OCI-LY7 (cell line): ENCODE results near the gene GTSE1. TPM values are rescaled to one million over a fixed set of nuclear protein-coding genes. Genes with fewer than 3 reads are reported as not detected.

ENCODE experiments used
- BruUV-seq: library from RNA; stranded (reverse); fragments of 400-500 nt; replicated peaks from 2 replicates; lab custom pipeline; 2021; lab: Mats Ljungman, UMichigan
- CTCF ChIA-PET: fragments of 300-600 bp; sonication (Branson Sonifier 250); formaldehyde crosslinking; loops from one replicate; lab custom pipeline; 2022; ENCODE audit warnings: antibody characterized with exemption; ENCODE audit not compliant: unreplicated experiment; lab: Charles Lee
- POLR2A ChIA-PET: fragments of 300-600 bp; sonication (Branson Sonifier 250); formaldehyde crosslinking; loops from one replicate; lab custom pipeline; 2022; ENCODE audit warnings: antibody characterized with exemption; lab: Charles Lee
- DNase-seq: peaks from one replicate; pipeline ENCODE4 v3.0.0-alpha.2; 2015; ENCODE audit warnings: low spot score
- H2AFZ ChIP-seq: fragments of 200-600 bp; sonication (generic), shearing (Covaris generic); 2 replicates; pipeline ENCODE4 v1.6.1; 2014; ENCODE audit warnings: mild to moderate bottlenecking, antibody characterized with exemption, low read length, moderate library complexity
- H3K27ac ChIP-seq: fragments of 200-600 bp; sonication (generic); 2 replicates; pipeline ENCODE4 v1.5.1; 2014; ENCODE audit warnings: mixed run types, low read depth, mild to moderate bottlenecking, moderate library complexity, low read length, inconsistent platforms; ENCODE audit not compliant: poor library complexity, severe bottlenecking
- H3K36me3 ChIP-seq: fragments of 200-600 bp; sonication (generic); 2 replicates; pipeline ENCODE4 v1.6.1; 2014; ENCODE audit warnings: mild to moderate bottlenecking, antibody characterized with exemption, low read length, moderate library complexity, mixed read lengths; ENCODE audit not compliant: insufficient read depth
- H3K4me1 ChIP-seq: fragments of 200-600 bp; sonication (generic); 2 replicates; pipeline ENCODE4 v1.5.1; 2014; ENCODE audit warnings: mild to moderate bottlenecking, low read length; ENCODE audit not compliant: insufficient read depth, poor library complexity, severe bottlenecking
- H3K4me2 ChIP-seq: fragments of 200-600 bp; sonication (generic); 2 replicates; pipeline ENCODE4 v1.6.1; 2014; ENCODE audit warnings: mild to moderate bottlenecking, low read length
- H3K4me3 ChIP-seq: fragments of 200-600 bp; sonication (generic); 2 replicates; pipeline ENCODE4 v1.5.1; 2014; ENCODE audit warnings: mild to moderate bottlenecking, low read depth, low read length; ENCODE audit not compliant: poor library complexity, severe bottlenecking
- H3K79me2 ChIP-seq: fragments of 200-600 bp; sonication (generic); 2 replicates; pipeline ENCODE4 v1.6.1; 2016; ENCODE audit warnings: low read depth, mild to moderate bottlenecking, low read length, moderate library complexity, mixed read lengths; ENCODE audit not compliant: insufficient read depth
- H3K9me2 ChIP-seq: fragments of 200-600 bp; sonication (generic); 2 replicates; pipeline ENCODE4 v1.6.1; 2016; ENCODE audit warnings: mild to moderate bottlenecking, low read length, mixed read lengths; ENCODE audit not compliant: insufficient read depth
- H3K9me3 ChIP-seq: fragments of 200-600 bp; sonication (generic); 2 replicates; pipeline ENCODE4 v1.6.1; 2014; ENCODE audit warnings: mild to moderate bottlenecking, mixed run types, low read length, mixed read lengths
- H4K20me1 ChIP-seq: fragments of 200-600 bp; sonication (generic); 2 replicates; pipeline ENCODE4 v1.6.1; 2014; ENCODE audit warnings: mild to moderate bottlenecking, antibody characterized with exemption, low read length, moderate library complexity, mixed read lengths; ENCODE audit not compliant: insufficient read depth
- CTCF ChIP-seq: fragments of 200-600 bp; sonication (generic); conservative IDR thresholded peaks from 2 replicates; pipeline ENCODE4 v1.5.1; 2014; ENCODE audit warnings: mild to moderate bottlenecking, antibody characterized with exemption, low read length, moderate library complexity, mixed read lengths
- EZH2phosphoT487 ChIP-seq: fragments of 200-600 bp; sonication (generic); IDR thresholded peaks from 2 replicates; pipeline ENCODE4 v1.6.1; 2018; ENCODE audit warnings: low read depth, borderline replicate concordance, mild to moderate bottlenecking, mixed run types, antibody characterized with exemption, low read length, moderate library complexity, mixed read lengths
- intact Hi-C: fragments of 100-400 bp; cut with micrococcal nuclease; formaldehyde crosslinking; loops from one replicate; pipeline ENCODE4 v1.10.0; 2022; ENCODE audit not compliant: unreplicated experiment
- total RNA-seq, 2 experiments: library from RNA; depleted of rRNA in 1 of 2; stranded (reverse); fragments of >200 nt in 1 of 2; shearing (Covaris generic) in 1 of 2; gene quantifications; 2 replicates each; pipeline ENCODE4 v1.2.3, GENCODE V29; 2014 to 2022

The GTSE1 gene
- total RNA-seq, 2 experiments from 2014 or later = 54.7 to 109 TPM

GRCh38 chr22:46327691-46328465, 31.2 kb downstream of the GTSE1 start:
- Histone ChIP-seq H3K79me2 (no peaks in the 10 kb centered on the region), H3K27ac (no peak overlapping the region), H2AFZ (no peak overlapping the region), H3K4me1 (no peaks in the 10 kb centered on the region), H3K9me3 (no peaks in the 10 kb centered on the region), H3K4me3 (no peak overlapping the region), H3K4me2 (no peak overlapping the region), H4K20me1 (no peaks in the 10 kb centered on the region), H3K9me2 (no peaks in the 10 kb centered on the region), H3K36me3 (peaks cover 94% of the 10 kb centered on the region)
- ChIA-PET CTCF (no interaction called here), POLR2A (no interaction called here)
- TF ChIP-seq CTCF = no peak
- no peak for TF ChIP-seq EZH2phosphoT487
- DNase-seq = no peak
- BruUV-seq = no TSS peak
- intact Hi-C loops = no loop called here

- no peak for DNase-seq
- H3K4me1 ChIP-seq = no peaks in the 10 kb centered on the region
- no peaks in the 10 kb centered on the region for H3K9me2 ChIP-seq
- no TSS peak for BruUV-seq
- no peaks in the 10 kb centered on the region for H4K20me1 ChIP-seq
- no peak overlapping the region for H3K27ac ChIP-seq
- H3K36me3 ChIP-seq = peaks cover 95% of the 10 kb centered on the region
- no peaks in the 10 kb centered on the region for H3K9me3 ChIP-seq
- intact Hi-C loops = no loop called here
- ChIA-PET POLR2A (no interaction called here), CTCF (no interaction called here)
- H3K79me2 ChIP-seq = no peaks in the 10 kb centered on the region
- H2AFZ ChIP-seq = no peak overlapping the region
- H3K4me2 ChIP-seq = no peak overlapping the region
- H3K4me3 ChIP-seq = no peak overlapping the region
- TF ChIP-seq EZH2phosphoT487 (no peak), CTCF (no peak)
These were observed 32.1 kb downstream of the GTSE1 start for GRCh38 chr22:46328797-46329196.

GRCh38 chr22:46329616-46330015, 32.9 kb downstream of the GTSE1 start:
- Histone ChIP-seq H3K4me3 (no peak overlapping the region), H3K4me2 (no peak overlapping the region), H3K9me2 (no peaks in the 10 kb centered on the region), H3K9me3 (no peaks in the 10 kb centered on the region), H2AFZ (no peak overlapping the region), H3K36me3 (peaks cover 88% of the 10 kb centered on the region), H3K79me2 (no peaks in the 10 kb centered on the region), H4K20me1 (no peaks in the 10 kb centered on the region), H3K27ac (no peak overlapping the region), H3K4me1 (no peaks in the 10 kb centered on the region)
- DNase-seq = no peak
- no peak for TF ChIP-seq CTCF
- TF ChIP-seq EZH2phosphoT487 = no peak
- CTCF ChIA-PET = no interaction called here
- no TSS peak for BruUV-seq
- intact Hi-C loops = no loop called here
- POLR2A ChIA-PET = no interaction called here
